Measurements from ENCODE around the gene OGFOD1.

- TF ChIP-seq CTCF (CRISPR knock-in tag; IDR thresholded peaks at IDR 0.05) (no peak), ZFX (CRISPR knock-in tag; IDR thresholded peaks at IDR 0.05; ENCODE audit: low read depth) (no peak), PREB (CRISPR knock-in tag; IDR thresholded peaks at IDR 0.05) (no peak), ZNF224 (CRISPR knock-in tag; IDR thresholded peaks at IDR 0.05) (no peak), REST (IDR thresholded peaks at IDR 0.05; ENCODE audit: borderline replicate concordance in 1 of 2, low read depth in 1 of 2, low read length in 2 of 2) (no peak), ZNF792 (CRISPR knock-in tag; IDR thresholded peaks at IDR 0.05) (no peak), NFKB2 (CRISPR knock-in tag; IDR thresholded peaks at IDR 0.05; ENCODE audit: borderline replicate concordance) (no peak), EP300 (IDR thresholded peaks at IDR 0.05; ENCODE audit: low read depth in 2 of 2, low read length in 2 of 2) (no peak), EP300 (CRISPR knock-in tag; IDR thresholded peaks at IDR 0.05; ENCODE audit: borderline replicate concordance) (no peak), TARDBP (CRISPR knock-in tag; IDR thresholded peaks at IDR 0.05) (no peak)
Measured at GRCh38 chr16:56428091-56428490, 23.3 kb upstream of the OGFOD1 start.

All from HepG2 (cell line).